Left hindlimb (tissue), 1 donor: Measurements from ENCODE around the gene ADAMTS15.

ENCODE experiments used
- DNase-seq: peaks from one replicate; pipeline ENCODE4 v3.0.0-alpha.2; 2018

Gene ADAMTS15

DNA sequence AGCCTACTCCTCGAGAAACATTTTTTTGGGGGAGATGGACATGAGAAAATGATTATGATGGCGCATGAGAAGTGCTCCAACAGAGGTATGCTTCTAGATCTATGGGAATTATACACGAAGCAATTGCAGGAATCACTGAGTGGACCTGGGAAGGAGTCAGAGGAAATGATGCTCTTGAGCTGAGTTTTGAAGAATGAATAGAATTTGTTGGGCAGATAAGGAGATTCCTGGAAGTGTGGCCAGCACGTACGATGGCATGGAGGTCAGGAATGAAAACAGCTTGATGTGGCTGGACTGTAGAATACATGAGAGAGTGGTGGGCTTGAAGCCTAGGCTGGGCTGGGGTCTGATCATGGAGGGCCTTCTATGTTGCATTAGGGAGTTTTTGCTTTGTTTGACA lies 31.7 kb downstream of the ADAMTS15 start:
- no peak for DNase-seq

DNA sequence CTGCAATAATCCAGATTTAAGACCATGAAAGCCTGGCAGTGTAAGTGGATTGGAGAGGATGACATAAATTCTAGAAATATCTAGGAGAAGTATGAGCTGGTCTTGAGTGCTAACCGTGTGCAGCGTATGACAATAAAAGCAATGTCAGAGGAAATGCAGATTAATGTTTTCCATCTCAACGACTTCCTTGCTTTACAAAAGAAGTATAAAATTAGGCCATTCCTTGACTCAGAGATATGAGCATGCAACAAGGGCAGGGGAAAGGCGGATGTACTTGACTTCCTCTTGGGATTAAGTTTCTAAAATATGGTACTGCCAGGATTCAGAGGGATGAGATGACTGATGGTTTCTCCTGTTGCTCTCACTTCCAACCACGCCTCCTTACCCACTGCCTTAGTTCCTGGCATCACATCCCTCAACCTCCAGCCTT lies 32.3 kb downstream of the ADAMTS15 start:
- no peak for DNase-seq

DNA sequence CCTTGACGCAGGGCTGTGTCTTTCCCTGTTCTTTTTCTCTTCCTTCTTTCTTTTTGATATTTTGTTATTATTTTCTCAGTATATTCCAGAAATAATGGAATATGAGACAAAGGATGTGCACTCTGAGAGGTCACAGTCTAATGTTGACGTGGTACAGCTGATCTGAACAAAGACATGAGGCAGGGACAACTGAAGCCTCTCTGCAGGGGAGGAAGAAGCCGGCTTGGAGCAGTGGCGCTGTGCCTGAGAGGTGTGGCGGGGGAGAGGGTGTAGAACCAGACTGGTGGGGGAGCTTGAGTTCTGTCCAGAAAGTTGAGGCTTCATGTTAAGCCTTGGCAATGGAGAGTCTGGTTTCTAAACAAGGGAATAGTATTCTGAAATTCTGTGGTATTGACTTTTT lies 34.7 kb downstream of the ADAMTS15 start:
- DNase-seq = no peak

DNA sequence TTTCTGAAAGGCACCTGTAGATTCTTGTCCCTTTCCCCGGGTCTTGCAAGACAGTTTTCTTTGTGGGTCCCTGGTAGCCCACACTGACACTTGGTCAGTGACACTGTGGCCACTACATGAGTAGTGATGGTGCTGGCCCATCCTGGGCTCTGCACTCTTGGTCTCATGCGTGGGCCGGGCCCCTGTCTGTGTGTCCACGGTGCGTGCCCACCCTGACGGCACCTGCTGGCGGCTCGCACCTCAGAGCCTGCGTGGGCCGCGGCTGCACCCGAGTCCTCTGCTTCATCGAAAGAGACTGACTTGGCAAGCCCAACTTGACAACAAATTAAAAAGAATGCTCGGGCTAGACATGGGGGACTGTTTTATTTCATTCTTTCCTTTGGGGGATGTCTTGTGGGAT lies 37.5 kb downstream of the ADAMTS15 start:
- DNase-seq = no peak

DNA sequence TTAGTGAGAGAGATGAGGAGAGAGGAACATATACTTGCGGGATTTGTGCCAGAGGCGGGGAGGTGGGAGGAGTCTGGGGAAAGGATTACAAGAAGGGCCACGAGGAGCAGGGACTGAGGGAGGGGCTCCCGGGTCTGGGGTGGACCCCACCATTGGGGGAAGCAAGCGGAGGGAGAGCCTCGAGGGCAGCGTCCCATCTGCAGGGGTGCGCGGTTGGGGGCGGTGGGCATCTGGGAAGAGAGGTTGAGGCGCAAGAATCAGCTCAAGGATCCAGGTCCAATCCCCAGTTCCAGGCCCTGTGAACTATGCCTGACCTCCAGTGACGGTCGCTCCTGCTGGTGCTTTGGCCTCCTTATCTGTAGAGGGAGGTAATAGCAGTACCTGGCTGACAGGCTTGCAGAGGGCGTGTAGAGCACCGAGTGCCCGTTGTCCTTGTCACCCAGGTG lies 38.0 kb downstream of the ADAMTS15 start:
- DNase-seq = no peak

DNA sequence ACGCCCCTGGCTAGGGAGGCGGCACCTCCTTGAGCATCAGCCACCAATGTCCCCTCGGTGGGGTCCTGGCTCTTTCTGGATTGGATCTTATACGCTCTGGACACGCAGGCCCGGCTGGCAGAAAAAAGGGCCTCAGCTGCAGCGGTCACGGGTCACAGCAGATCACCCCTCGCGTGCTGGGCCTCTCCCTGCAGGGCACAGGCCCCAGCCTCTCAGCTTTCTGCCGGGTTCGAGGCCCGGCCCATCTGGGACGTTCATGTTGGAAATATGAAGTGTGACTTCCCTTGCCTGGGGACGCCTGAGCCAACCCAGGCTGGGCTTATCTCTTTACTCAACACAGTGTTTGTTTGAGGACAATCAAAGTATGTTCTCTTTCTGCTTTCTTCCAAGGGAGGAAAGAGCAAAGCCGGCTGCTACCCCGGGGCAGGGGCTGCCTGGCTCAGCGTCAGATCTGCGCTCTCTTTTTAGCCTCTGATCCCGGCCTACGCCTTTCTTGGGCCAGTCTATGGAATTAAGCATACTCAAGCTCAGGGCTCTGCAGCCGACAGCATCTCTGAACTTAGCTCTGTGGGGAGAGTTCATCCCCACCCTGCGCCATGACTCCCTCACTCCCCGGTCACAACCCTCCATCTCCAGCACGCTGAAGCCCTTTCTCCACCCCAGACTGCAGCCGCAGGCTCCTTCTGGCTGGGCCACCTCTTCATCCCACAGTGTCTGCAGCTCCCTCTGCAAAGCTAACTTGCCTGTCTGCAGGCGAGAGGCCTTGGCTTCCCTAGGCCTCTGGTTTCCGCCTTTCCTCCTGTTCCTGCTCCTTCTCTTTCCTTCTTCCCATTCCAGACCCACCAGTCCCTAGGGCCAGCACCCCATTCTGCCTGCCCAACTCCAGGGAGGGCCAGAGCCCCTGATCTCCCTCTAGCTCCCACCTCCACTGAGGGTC lies 38.8 kb downstream of the ADAMTS15 start:
- no peak for DNase-seq

DNA sequence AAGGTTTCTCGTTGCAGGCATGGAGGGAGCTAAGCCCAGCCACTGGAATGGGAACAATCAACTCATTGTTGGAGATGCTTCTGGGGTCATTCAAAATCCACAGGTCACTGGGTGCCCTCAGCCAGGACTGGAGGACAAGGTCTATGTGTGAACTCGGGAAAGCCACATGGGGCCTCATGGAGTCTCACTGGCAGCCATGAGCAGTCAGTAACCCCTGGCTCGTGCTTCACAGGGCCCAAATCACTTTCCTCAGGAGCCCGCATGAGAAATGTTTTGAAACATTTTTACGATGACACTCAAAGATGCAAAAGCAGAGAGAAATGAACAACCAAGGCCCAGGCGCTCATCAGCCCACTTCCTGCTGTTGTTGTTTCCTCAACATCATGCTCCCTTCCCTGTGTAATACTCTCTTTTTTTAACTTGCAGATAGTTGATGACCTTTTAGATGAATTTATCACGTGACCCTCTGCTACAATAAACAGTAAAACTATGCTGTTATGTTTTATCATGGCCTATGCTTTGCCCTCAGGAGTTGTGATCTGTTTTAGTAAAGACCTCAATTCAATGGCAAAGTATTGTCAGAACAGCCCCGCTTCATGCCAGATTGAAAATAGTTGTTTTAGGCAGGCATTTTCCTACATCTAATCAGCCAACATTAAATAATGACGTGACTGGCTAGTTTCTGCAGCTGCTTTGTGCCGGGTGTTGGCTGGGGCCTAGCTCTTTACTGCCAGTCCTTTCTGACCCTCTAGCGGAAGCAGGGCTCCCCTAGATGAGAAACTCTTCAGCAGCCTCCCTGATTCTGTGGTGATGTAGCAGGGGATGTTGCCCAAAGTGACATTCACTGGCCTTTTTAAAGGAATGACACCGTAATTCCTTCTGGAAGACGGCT lies 39.7 kb downstream of the ADAMTS15 start:
- DNase-seq = no peak

DNA sequence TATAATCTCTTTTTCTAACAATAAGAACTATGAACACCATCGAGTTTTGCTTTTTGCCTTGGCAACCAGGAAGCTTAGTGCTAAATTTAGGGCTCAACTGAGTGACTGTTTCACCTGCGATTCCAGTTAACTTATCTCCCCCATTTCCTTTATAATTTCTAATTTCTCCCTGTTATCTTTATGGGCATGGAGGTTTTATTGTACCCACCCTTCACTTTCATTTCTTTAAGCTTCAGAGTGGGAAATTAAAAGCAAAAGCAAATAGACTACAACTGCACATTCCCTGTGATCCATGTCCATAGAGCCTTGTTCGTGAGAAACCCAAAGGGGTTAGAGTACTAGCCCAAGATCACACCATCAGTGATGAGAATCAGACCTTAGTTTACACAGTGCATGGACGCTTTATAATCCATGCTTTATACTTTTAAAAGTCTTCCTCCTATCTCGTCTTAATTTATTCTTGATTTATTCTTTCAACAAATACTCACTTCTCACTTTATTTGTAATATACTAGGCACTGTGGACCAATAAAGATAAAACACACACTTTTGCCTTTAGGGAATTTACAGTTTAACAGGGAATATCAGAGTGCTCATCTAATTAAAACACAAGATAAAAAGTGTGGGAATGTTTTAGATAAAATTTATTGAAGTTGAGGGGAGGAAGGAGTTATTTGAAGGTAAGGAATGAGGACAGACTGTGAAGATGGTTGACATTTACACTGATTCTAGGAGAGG lies 40.6 kb downstream of the ADAMTS15 start:
- DNase-seq = no peak

DNA sequence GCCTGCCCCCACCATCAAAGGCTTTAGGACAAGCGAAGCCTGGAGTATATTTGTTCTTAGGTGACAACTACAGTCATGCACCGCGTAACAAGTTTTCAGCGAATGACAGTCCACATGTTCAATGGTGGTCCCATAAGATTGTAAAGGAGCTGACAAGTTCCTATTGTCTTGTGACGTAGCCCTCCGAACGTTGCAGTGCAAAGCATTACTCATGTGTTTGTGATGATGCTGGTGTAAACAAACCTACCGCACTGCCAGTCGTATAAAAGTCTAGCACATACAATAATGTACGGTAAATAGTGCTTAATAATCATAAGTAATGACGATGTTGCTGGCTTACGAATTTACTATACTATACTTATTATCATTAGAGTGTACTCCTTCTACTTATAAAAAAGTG lies 41.3 kb downstream of the ADAMTS15 start:
- DNase-seq = no peak

DNA sequence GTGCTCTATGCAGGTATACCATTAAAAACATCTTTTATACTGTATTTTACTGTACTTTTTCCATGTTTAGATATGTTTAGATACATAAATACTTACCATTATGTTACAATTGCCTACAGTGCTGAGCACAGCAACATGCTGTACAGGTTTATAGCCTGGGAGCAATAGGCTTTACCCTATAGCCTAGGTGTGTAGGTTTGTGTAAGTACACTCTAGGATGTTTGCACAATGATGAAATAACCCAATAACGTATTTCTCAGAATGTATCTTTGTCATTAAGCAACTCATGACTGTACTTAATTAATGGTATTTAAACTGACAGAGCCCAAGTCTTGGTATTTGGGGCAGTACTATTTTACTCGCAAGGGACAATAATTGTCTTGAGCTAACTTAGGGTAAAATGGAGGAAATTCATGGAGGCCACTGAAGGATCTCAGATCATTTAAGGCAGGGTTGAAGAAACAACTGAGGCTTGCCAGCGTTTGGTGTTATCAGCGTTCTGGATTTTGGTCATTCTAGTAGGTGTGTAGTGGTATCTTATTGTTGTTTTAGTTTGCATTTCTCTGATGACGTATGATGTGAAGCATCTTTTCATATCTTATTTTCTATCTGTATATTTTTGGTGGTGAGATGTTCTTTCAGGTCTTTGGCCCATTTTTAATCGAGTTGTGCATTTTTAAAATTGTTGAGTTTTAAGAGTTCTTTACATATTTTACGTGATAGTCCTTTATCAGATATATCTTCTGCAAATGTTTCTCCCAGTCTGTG lies 42.4 kb downstream of the ADAMTS15 start:
- no peak for DNase-seq

DNA sequence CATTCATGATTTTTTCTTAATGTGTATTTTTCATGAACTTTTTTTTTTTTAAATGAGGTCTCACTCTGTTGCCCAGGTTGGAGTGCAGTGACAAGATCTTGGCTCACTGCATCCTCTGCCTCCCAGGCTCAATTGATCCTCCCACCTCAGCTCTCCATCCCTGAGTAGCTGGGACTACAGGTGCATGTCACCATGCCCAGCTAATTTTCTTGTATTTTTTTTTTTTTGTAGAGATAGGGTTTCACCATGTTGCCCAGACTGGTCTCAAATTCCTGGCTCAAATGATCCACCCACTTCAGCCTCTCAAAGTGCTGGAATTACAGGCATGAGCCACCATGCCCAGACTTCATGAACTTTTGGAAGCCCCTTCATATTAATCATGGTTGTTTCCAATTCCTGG lies 49.7 kb downstream of the ADAMTS15 start:
- no peak for DNase-seq

DNA sequence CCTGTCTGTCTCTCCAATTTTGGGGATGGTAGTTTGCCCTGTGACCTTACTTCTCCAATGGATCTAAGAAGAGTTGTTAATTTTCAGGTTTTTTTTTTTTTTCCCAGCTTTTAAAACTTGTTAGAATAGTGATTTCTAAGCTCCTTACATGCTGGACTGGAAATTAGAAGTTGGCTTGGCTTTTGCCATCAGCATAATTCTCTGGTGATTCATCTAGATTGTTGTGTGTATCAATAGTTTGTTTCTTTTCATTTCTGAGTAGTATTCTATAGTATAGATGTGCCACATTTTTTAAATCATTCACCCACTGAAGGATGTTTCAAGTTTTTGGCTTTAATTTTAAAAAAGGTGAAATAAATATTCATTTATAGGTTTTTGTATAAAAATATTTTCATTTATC lies 51.4 kb downstream of the ADAMTS15 start:
- DNase-seq = no peak

DNA sequence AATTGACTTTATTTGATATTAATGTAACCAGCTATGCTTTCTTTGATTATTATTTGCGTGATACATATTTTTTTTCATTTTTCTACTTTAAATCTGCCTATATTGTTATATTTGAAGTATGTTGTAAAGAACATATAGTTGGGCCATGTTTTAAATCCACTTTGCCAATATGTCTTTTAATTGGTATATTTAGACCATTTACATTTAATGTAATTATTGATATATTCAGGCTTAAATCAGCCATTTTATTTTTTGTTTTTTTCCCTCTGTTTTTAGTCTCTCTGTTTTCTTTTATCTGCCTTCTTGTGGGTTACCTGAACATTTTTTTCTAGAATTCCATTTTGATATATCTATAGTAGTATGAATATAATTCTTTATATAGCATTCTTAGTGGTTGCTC lies 55.9 kb downstream of the ADAMTS15 start:
- DNase-seq = no peak

DNA sequence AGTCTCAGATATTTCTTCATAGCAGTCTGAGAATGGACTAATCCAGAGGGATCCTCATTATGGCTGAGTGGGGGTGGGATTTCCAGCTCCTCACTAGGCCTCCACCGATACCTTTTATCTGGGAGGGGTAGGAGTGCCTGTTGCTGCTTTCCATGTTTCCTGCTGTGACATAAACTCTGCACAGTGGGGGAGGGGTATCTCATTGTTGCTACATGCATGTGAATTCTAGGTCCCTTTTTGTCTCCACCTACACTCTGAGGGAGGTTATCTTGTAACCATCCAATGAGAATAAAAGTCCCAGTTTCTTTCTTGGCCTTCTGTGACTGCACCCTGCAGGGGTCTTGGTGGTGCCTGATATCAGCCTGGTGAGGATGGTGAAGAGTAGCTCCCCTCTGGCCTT lies 60.5 kb downstream of the ADAMTS15 start:
- no peak for DNase-seq

DNA sequence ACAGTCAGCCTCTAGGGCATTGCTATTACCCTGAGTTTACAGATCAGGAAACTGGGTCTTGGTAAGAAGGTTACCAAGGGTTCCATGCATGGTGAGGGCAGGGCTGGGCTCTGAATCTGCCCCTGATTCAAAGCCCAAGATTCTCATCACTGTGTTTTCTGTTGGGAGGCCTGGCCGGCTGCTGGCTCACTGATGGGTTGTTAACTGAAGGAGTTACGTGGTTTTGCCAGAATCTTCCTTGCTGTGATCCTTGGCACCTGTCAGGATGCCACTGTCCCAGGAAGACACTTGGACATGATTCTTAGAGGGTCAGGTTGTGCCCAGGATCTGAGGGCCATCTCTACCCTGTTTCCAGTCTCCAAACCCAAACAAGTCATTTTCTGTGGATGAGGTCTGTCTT lies 61.5 kb downstream of the ADAMTS15 start:
- DNase-seq = no peak

DNA sequence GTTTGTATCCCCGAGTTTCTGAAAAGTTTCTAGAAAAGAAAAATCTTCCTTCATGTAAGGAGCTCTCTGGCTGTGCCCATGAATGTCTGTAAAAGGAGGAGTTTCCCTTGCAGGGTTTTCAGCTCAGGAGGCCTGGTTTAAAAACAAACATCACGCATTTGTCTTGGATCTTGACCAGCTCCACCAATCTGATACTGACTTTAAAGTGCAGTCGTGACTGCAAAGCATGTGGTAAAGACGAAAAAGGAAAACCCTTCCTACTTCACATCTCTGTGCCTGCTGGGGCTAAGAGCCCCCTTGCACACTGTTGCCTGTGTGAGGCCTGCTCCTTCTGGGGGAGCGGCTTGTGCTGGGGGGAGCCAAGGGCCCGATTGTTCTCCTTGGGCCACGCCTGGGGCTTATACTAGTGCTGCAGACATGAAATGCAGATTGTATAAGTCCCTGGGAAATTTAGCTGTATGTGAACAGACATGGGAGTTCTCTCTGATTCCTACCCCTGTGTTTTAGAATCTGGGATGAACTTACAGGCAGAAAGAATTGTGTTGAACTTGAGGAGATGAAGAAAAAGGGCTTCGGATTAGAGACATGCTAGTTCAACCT lies 62.1 kb downstream of the ADAMTS15 start:
- DNase-seq = no peak

DNA sequence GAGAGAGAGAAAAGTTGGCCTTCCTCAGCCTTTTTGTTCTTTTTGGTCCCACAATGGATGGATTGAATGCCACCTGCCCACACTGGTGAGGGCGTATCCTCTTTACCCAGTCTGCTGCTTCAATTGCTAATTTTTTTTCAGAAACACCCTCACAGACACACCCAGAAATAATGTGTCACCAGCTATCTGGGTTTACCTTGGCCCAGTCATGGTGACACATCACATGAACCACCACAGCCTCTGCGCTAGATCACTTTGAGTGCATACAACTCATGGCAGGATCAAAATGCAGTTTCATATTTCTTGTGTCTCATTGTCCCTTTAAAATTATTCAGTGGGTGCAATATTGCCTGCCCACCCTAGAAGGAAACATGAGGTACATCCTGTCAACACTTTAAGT lies 63.3 kb downstream of the ADAMTS15 start:
- DNase-seq = no peak

DNA sequence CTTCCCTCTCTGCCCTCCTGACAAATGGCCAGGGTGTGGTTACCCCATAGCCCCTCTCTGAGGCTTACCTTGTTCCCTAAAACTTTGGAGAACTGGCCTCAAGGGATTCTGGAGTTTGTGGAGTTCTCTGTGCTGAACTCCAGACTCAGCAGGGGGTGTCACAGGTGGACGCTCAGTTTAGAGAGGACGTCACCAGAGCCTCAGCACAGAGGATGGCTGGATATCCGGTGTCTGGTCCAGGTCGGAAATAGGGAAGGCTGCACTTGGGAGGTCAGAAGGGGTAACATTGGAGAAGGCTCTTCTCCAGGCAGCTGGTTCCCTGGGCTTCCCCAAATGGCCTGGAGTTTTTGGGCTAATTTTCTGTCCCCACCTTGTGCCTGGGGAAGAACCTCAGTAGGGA lies 64.2 kb downstream of the ADAMTS15 start:
- no peak for DNase-seq

DNA sequence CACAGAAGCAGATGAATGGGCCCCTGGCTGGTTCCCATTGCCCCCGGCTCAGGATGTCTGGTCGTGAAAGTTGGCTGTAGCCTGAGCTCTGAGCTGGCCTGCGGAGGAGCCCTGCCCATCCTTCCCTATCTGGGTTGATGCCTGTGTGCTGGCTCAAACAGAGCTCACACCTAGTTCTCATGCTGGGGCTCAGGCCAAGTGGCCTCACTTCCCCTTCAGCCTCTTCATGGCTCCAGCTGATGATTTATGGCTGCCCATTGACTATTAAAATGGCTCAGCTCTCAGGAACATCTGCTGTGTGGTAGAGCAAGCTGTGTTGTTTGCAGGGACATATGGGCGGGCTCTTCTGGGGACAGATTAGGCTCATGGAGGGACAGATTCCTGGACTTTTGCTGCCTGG lies 64.7 kb downstream of the ADAMTS15 start:
- DNase-seq = no peak

DNA sequence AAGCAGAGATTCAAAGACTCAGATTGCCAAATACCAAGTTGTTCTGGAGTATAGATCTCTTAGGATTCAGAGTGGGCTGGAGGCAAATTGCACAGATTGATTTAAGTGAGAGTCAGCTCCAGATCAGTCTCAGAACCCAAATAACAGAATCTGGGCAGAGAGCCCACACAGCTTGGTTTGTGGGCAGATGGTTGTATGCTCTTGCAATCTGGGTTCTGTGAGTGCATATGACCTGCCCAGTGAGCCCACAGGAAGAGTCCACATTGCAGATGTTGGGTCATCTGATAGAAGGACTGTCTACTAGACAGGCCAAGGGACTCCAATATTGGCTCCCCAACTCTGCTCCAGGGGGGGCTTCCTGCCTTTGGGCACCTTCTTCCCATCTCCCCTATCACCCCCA lies 65.9 kb downstream of the ADAMTS15 start:
- DNase-seq = no peak

DNA sequence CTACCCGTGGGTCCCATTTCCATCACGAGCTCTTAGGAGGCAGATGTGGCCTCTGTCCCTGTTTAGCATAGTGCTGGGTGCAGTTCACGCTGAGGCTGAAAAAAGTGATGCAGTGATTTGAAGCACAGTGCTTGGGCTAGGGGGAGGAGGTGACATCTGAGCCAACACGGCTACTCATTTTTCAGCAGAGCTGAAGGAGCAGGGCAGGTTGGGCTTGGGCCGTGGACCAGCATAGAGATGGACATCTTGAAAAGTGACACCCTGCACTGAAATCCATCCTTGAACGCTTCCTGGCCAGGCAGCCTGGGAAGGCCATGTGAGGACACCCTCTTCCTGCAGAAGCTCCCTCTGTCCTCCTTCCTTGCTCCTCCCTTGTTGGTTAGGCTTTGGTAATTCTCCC lies 66.4 kb downstream of the ADAMTS15 start:
- no peak for DNase-seq
